ENCODE results near the gene FABP2. TPM values are rescaled to one million over a fixed set of nuclear protein-coding genes. Genes with fewer than 3 reads are reported as not detected.
"Not testable (repeated sequence)": the region's sequence is repeated elsewhere in the genome, so short reads cannot be mapped to it uniquely, and the experiment has no call there.

The FABP2 gene
- total RNA-seq, 6 experiments from 2014 or later: 0.09 TPM; not detected in 5

DNA sequence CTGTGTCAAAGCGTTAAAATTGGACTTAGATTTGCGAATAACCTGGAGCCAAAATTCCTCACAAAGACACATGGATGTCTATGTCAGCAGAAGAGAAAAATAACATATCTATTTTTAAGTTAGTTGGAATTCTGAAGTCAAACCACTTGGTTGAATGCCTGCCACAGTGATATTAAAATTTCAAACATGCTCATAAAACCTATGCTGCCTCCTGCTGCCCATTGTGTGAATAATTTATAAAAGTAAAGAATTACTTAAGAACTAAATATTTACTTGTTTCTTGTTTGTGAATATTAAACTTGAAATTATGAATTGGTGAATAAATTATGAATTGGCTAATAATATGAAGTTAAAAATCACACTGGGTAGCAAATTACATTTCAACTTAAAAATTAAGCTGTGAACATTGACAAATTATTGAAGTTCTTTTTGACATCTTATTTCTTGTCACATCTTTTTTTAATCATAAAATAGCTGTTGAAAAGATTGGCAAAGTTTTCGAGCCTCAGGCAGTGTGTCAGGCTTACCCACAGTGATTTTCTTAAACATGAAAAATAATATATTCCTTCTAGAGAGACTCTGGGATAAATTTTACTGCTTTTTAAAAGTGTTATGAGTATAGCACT lies 35.4 kb downstream of the FABP2 start:
- ATAC-seq (peak; percentile 47 to 59 (median 50)), DNase-seq (no peak)
- Histone ChIP-seq H3K4me3 (no peak overlapping the region), H3K4me1 (peaks cover 0 to 17% (median 3%) of the 10 kb centered on the region in 4 donors), H3K27me3 (no peaks in the 10 kb centered on the region), H3K36me3 (no peaks in the 10 kb centered on the region), H3K27ac (no peak overlapping the region), H3K9me3 (no peaks in the 10 kb centered on the region)
- WGBS (ENCODE audit: insufficient coverage, low coverage, low lambda C conversion rate, missing lambda C conversion rate): 38% methylated on average over 3 of the region's 3 CpGs
- TF ChIP-seq CTCF (IDR thresholded peaks at IDR 0.05): peak; percentile 53 to 63 (median 59)
- TF ChIP-seq POLR2A (IDR thresholded peaks at IDR 0.05): no peak
- intact Hi-C loops (cut with DNase I): loop anchor here in 1 of 2 donors (10.0 kb wide), 1 partner anchor 242 kb away; no protein-coding TSS in a partner anchor

GRCh38 chr4:119284876-119285780 lies 36.8 kb downstream of the FABP2 start:
- 5% methylated on average over 4 of the region's 4 CpGs for WGBS (ENCODE audit: insufficient coverage, low coverage, low lambda C conversion rate, missing lambda C conversion rate)

DNA sequence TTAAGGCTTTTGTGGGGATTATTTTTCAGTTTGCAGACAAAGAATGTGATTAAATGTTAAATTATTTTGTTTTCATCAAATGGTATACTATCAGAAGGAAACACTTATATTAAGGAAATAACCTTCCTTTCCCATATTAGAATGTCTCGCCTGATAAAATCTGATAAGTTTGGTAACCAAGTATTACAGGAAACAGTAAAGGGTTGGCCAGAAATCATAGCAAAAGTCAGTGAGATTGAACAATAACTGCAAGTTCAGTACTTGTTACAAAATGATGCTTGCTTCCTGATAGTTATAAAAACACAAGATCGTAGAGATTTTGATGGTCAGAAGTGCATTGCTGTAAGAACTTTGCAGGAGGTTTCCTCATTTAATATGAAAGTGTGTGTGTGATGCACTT lies 40.5 kb downstream of the FABP2 start:
- Histone ChIP-seq H3K27ac (no peak overlapping the region), H3K27me3 (no peaks in the 10 kb centered on the region), H3K4me1 (peaks cover 0 to 10% (median 0%) of the 10 kb centered on the region in 4 donors), H3K9me3 (no peaks in the 10 kb centered on the region), H3K4me3 (no peak overlapping the region), H3K36me3 (no peaks in the 10 kb centered on the region)
- no peak for DNase-seq
- intact Hi-C loops (cut with DNase I): loop anchor here in 1 of 2 donors (10.0 kb wide), 1 partner anchor 237 kb away; no protein-coding TSS in a partner anchor
- no peak for ATAC-seq
- WGBS (ENCODE audit: insufficient coverage, low coverage, low lambda C conversion rate, missing lambda C conversion rate): 46% methylated on average over 2 of the region's 2 CpGs
- TF ChIP-seq CTCF (IDR thresholded peaks at IDR 0.05): no peak
- TF ChIP-seq POLR2A (IDR thresholded peaks at IDR 0.05): no peak

More at GRCh38 chr4:119284876-119285780, 36.8 kb downstream of the FABP2 start:
- no peaks in the 10 kb centered on the region for H3K27me3 ChIP-seq
- H3K36me3 ChIP-seq: no peaks in the 10 kb centered on the region
- ATAC-seq: peak; percentile 76 to 87 (median 82)
- intact Hi-C loops (cut with DNase I): loop anchor here in 1 of 2 donors (10.0 kb wide), 1 partner anchor 240 kb away; no protein-coding TSS in a partner anchor
- DNase-seq: no peak
- TF ChIP-seq POLR2A (IDR thresholded peaks at IDR 0.05) (no peak), CTCF (IDR thresholded peaks at IDR 0.05) (no peak)
- H3K9me3 ChIP-seq: no peaks in the 10 kb centered on the region
- H3K27ac ChIP-seq: peak overlapping the region in 2 of 3 donors; percentile 20 to 29
- peak overlapping the region in 2 of 3 donors; percentile 22 to 25 for H3K4me3 ChIP-seq
- peaks cover 0 to 12% (median under 1%) of the 10 kb centered on the region in 4 donors for H3K4me1 ChIP-seq

GRCh38 chr4:119279945-119280344 lies 42.0 kb downstream of the FABP2 start:
- DNase-seq, H3K4me3 ChIP-seq, H3K9me3 ChIP-seq, ATAC-seq, H3K36me3 ChIP-seq, H3K27ac ChIP-seq, H3K4me1 ChIP-seq, H3K27me3 ChIP-seq: not testable (repeated sequence)
- 88% methylated on average over 3 of the region's 12 CpGs for WGBS (ENCODE audit: insufficient coverage, low coverage, low lambda C conversion rate, missing lambda C conversion rate)
- intact Hi-C loops (cut with DNase I): loop anchor here in 1 of 2 donors (10.0 kb wide), 1 partner anchor 235 kb away; no protein-coding TSS in a partner anchor

GRCh38 chr4:119279541-119279940 lies 42.4 kb downstream of the FABP2 start:
- H3K4me3 ChIP-seq; H3K27ac ChIP-seq; H3K36me3 ChIP-seq; H3K4me1 ChIP-seq; DNase-seq; intact Hi-C loops (cut with DNase I); H3K27me3 ChIP-seq; ATAC-seq; H3K9me3 ChIP-seq: not testable (repeated sequence)
- WGBS (ENCODE audit: insufficient coverage, low coverage, low lambda C conversion rate, missing lambda C conversion rate): no CpG with 5 or more reads among the region's 19 CpGs
